Spinal cord (tissue), 10 donors: Measurements from ENCODE around the gene GALNT14. TPM values are rescaled to one million over a fixed set of nuclear protein-coding genes. Genes with fewer than 3 reads are reported as not detected.
A peak's percentile ranks its signal among the peaks of the same experiment; 100 is the strongest.

ENCODE experiments used
- DNase-seq, 6 donors: peaks; one replicate each; pipeline versions ENCODE4 v3.0.0 to v3.0.0-alpha.2; 2013 to 2015; ENCODE audit warnings: low spot score in 6 of 6, low read depth in 4 of 6
- H3K27ac ChIP-seq: one replicate; pipeline ENCODE4 v1.5.1; 2013; ENCODE audit warnings: low read depth, low read length, control low read depth
- H3K27me3 ChIP-seq: one replicate; pipeline ENCODE4 v1.6.1; 2013; ENCODE audit warnings: low read length; ENCODE audit not compliant: control insufficient read depth, insufficient read depth
- H3K36me3 ChIP-seq: one replicate; pipeline ENCODE4 v1.6.1; 2013; ENCODE audit warnings: low read length; ENCODE audit not compliant: control insufficient read depth, insufficient read depth
- H3K4me1 ChIP-seq: one replicate; pipeline ENCODE4 v1.6.1; 2013; ENCODE audit warnings: low read length; ENCODE audit not compliant: control insufficient read depth, insufficient read depth
- H3K4me3 ChIP-seq: one replicate; pipeline ENCODE4 v1.5.1; 2013; ENCODE audit warnings: low read depth, low read length, control low read depth
- H3K9me3 ChIP-seq: one replicate; pipeline ENCODE4 v1.6.1; 2013; ENCODE audit warnings: low read length; ENCODE audit not compliant: control insufficient read depth, insufficient read depth
- WGBS: methylation state at CpG from one replicate; pipeline ENCODE4 v1.1.5; 2013; ENCODE audit warnings: missing lambda C conversion rate; ENCODE audit not compliant: insufficient coverage; 5-methylcytosine and 5-hydroxymethylcytosine counted together
- polyA plus RNA-seq, 2 donors: library from polyadenylated mRNA; unstranded; fragments of 120-200 nt; gene quantifications; one replicate each; pipeline ENCODE4 v1.2.1, GENCODE V29; 2013; ENCODE audit not compliant: insufficient read length in 2 of 2
- total RNA-seq, 2 donors: library from RNA; depleted of rRNA in 1 of 2; stranded (reverse); fragments of 120-200 nt in 1 of 2; fragments of >200 nt in 1 of 2; gene quantifications; one replicate each; pipeline versions ENCODE4 v1.2.3 to v1.2.4, GENCODE V29; 2013 to 2014
- donor health status: healthy.

Gene GALNT14
- total and polyA plus RNA-seq, 4 donors: 4.6 to 25.1 (median 16.2) TPM

- no peak overlapping the region for H3K27ac ChIP-seq
- no peak for DNase-seq
- no peaks in the 10 kb centered on the region for H3K9me3 ChIP-seq
- H3K4me3 ChIP-seq: no peak overlapping the region
- WGBS: 100% methylated on average over 1 of the region's 2 CpGs
- peaks cover 1% of the 10 kb centered on the region for H3K36me3 ChIP-seq
- H3K4me1 ChIP-seq: no peaks in the 10 kb centered on the region
- H3K27me3 ChIP-seq: no peaks in the 10 kb centered on the region
Observed at GRCh38 chr2:30936977-30937376, 201.3 kb downstream of the GALNT14 start.

- Histone ChIP-seq H3K36me3 (peaks cover 6% of the 10 kb centered on the region), H3K4me1 (no peaks in the 10 kb centered on the region), H3K27me3 (no peaks in the 10 kb centered on the region), H3K4me3 (no peak overlapping the region), H3K9me3 (no peaks in the 10 kb centered on the region), H3K27ac (no peak overlapping the region)
- DNase-seq: no peak
- WGBS: 82% methylated on average over 3 of the region's 8 CpGs
Observed at GRCh38 chr2:30935795-30936194, 202.4 kb downstream of the GALNT14 start.

GRCh38 chr2:30934066-30934465 is 204.2 kb downstream of the GALNT14 start:
- Histone ChIP-seq H3K4me3 (no peak overlapping the region), H3K27ac (no peak overlapping the region), H3K27me3 (no peaks in the 10 kb centered on the region), H3K9me3 (no peaks in the 10 kb centered on the region), H3K4me1 (no peaks in the 10 kb centered on the region), H3K36me3 (peaks cover 6% of the 10 kb centered on the region)
- DNase-seq: peak in 1 of 6 donors; percentile 65
- 90% methylated on average over 7 of the region's 7 CpGs for WGBS

- Histone ChIP-seq H3K27ac (no peak overlapping the region), H3K36me3 (peaks cover 6% of the 10 kb centered on the region), H3K27me3 (no peaks in the 10 kb centered on the region), H3K4me3 (no peak overlapping the region), H3K4me1 (no peaks in the 10 kb centered on the region), H3K9me3 (no peaks in the 10 kb centered on the region)
- DNase-seq: no peak
- WGBS: 100% methylated on average over 1 of the region's 5 CpGs
Observed at GRCh38 chr2:30933496-30933895, 204.7 kb downstream of the GALNT14 start.

GRCh38 chr2:30932870-30933269 is 205.4 kb downstream of the GALNT14 start:
- Histone ChIP-seq H3K27me3 (no peaks in the 10 kb centered on the region), H3K4me1 (no peaks in the 10 kb centered on the region), H3K27ac (no peak overlapping the region), H3K4me3 (no peak overlapping the region), H3K9me3 (no peaks in the 10 kb centered on the region), H3K36me3 (peaks cover 6% of the 10 kb centered on the region)
- 85% methylated on average over 2 of the region's 3 CpGs for WGBS
- DNase-seq: no peak

GRCh38 chr2:30931841-30932407 is 206.3 kb downstream of the GALNT14 start:
- Histone ChIP-seq H3K36me3 (peaks cover 6% of the 10 kb centered on the region), H3K4me3 (no peak overlapping the region), H3K4me1 (no peaks in the 10 kb centered on the region), H3K27ac (no peak overlapping the region), H3K27me3 (no peaks in the 10 kb centered on the region), H3K9me3 (no peaks in the 10 kb centered on the region)
- DNase-seq: no peak
- 93% methylated on average over 19 of the region's 19 CpGs for WGBS

GRCh38 chr2:30930716-30931115 is 207.5 kb downstream of the GALNT14 start:
- peaks cover 6% of the 10 kb centered on the region for H3K36me3 ChIP-seq
- no peaks in the 10 kb centered on the region for H3K27me3 ChIP-seq
- no peaks in the 10 kb centered on the region for H3K9me3 ChIP-seq
- 78% methylated on average over 3 of the region's 3 CpGs for WGBS
- no peaks in the 10 kb centered on the region for H3K4me1 ChIP-seq
- no peak for DNase-seq
- H3K27ac ChIP-seq: no peak overlapping the region
- no peak overlapping the region for H3K4me3 ChIP-seq

- H3K27ac ChIP-seq: no peak overlapping the region
- H3K9me3 ChIP-seq: no peaks in the 10 kb centered on the region
- no peak overlapping the region for H3K4me3 ChIP-seq
- no peaks in the 10 kb centered on the region for H3K27me3 ChIP-seq
- peak in 1 of 6 donors; percentile 51 for DNase-seq
- no peaks in the 10 kb centered on the region for H3K4me1 ChIP-seq
- peaks cover 6% of the 10 kb centered on the region for H3K36me3 ChIP-seq
- WGBS: 54% methylated on average over 7 of the region's 7 CpGs
Observed at GRCh38 chr2:30927465-30928075, 210.7 kb downstream of the GALNT14 start.

GRCh38 chr2:30926606-30927005 is 211.6 kb downstream of the GALNT14 start:
- Histone ChIP-seq H3K9me3 (no peaks in the 10 kb centered on the region), H3K4me3 (no peak overlapping the region), H3K4me1 (no peaks in the 10 kb centered on the region), H3K36me3 (peaks cover under 1% of the 10 kb centered on the region), H3K27me3 (no peaks in the 10 kb centered on the region), H3K27ac (no peak overlapping the region)
- WGBS: 88% methylated on average over 5 of the region's 5 CpGs
- no peak for DNase-seq

- Histone ChIP-seq H3K4me1 (no peaks in the 10 kb centered on the region), H3K27me3 (no peaks in the 10 kb centered on the region), H3K27ac (no peak overlapping the region), H3K9me3 (no peaks in the 10 kb centered on the region), H3K36me3 (no peaks in the 10 kb centered on the region), H3K4me3 (no peak overlapping the region)
- WGBS: 67% methylated on average over 4 of the region's 5 CpGs
- DNase-seq: peak in 1 of 6 donors; percentile 80
Observed at GRCh38 chr2:30923623-30924022, 214.6 kb downstream of the GALNT14 start.
